H1 (cell line): ENCODE measurements around the gene TENT4B. TPM values are rescaled to one million over a fixed set of nuclear protein-coding genes. Genes with fewer than 3 reads are reported as not detected.

Source experiments
- MAFK ChIP-seq: IDR thresholded peaks from 2 replicates; pipeline ENCODE4 v1.6.1; 2012; ENCODE audit warnings: low read depth, mild to moderate bottlenecking, improper control_type of control experiment, low read length
- polyA plus RNA-seq, 7 experiments: library from polyadenylated mRNA; depleted of rRNA in 3 of 7; stranded (reverse) in 5 of 7; unstranded in 2 of 7; fragments of >200 nt in 5 of 7; fragments of 200-250 nt in 2 of 7; gene quantifications; 1 replicate in 5 of 7; 2 replicates in 1 of 7; 4 replicates in 1 of 7; pipeline versions ENCODE4 v1.2.1 to v1.2.3, GENCODE V29; 2011 to 2013; ENCODE audit warnings: missing spikeins in 2 of 7, mixed read lengths in 2 of 7
- total RNA-seq: library from RNA; stranded (reverse); fragmentation: NEBNext Ultra II Directional; extraction: Animal tissue kit (Norgen Biotek cat#: 25700); gene quantifications from 2 replicates; pipeline ENCODE4 v1.2.1, GENCODE V29; 2021

The TENT4B gene
- total and polyA plus RNA-seq, 2 of the 8 experiments (the other 6 are each of a cell fraction or from before 2014, with no cell fraction given), result 4.2 to 15.7 TPM

GRCh38 chr16:50215680-50216079, 62.6 kb downstream of the TENT4B start (continued):
- no peak for TF ChIP-seq MAFK
